Measurements from ENCODE around the gene BCL2L11.

The BCL2L11 gene

DNA sequence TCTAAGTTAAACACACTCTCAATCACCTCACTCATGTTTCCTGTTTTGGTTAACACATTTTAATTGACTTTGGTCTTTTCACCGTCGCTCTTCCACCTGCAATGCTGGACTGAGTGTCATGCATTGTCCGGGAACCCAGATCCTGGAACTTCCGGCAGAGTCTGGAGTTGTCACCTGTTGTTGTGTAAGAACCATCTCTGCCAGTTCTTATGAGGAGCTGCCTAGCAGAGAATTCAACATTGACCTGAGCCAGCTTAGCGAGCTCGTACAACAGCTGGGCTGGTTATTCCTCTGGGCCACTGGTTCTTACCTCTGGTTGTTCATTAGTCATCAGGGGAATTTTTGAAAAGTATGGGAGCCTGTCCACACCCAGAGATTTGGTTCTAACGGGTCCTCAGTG, 75.7 kb downstream of the BCL2L11 start:
- H3K9me3 Mint-ChIP-seq, result no peaks in the 10 kb centered on the region
- peaks cover 17% of the 10 kb centered on the region for H3K4me1 Mint-ChIP-seq (ENCODE audit: low read depth)
- H3K27ac Mint-ChIP-seq, result no peak overlapping the region
- H3K4me3 Mint-ChIP-seq, result no peak overlapping the region
- H3K27me3 Mint-ChIP-seq, result peaks cover 10% of the 10 kb centered on the region
- H3K36me3 Mint-ChIP-seq (ENCODE audit: low read depth), result no peaks in the 10 kb centered on the region

DNA sequence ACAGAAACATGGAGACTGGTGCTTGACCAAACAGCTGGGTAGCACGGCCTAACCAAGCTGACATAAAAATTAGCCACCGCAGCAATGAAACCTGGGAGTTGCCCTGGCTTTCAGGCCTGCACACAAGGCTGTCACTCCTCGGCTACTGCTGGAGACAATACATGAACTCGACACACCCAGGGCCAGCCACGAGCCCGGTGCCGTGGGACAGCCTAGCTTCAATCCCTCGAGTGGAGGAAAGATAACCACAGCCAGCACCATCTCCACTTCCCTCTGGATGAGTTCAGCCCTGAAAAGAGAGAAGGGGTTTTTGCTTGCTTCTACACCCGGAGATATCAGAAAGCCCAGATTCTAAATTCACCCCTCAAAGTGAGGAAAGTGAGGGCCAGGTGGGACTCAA, 78.0 kb downstream of the BCL2L11 start:
- H3K36me3 Mint-ChIP-seq (ENCODE audit: low read depth), result no peaks in the 10 kb centered on the region
- peaks cover 17% of the 10 kb centered on the region for H3K4me1 Mint-ChIP-seq (ENCODE audit: low read depth)
- H3K27me3 Mint-ChIP-seq, result peaks cover 10% of the 10 kb centered on the region
- H3K9me3 Mint-ChIP-seq, result no peaks in the 10 kb centered on the region
- H3K4me3 Mint-ChIP-seq, result no peak overlapping the region
- no peak overlapping the region for H3K27ac Mint-ChIP-seq

DNA sequence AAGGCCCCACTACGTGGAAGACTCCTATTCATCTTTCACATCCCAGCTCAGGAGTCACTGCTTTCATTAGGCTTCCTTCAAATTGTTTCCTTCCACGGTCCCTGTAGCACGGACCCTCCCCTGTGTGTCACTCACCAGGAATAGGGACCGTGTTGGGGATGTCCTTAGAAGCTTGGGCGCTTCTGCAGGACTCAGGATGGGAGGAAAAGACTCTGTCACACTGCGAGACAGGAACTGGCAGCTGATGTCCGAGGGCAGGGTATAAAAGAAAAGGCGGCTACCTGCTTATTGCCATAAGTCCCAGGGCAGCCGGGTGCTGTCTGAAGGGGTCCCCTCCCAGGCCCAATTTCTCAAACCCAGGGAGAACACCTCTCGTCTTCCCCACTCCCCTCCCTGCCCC, 79.1 kb downstream of the BCL2L11 start:
- no peaks in the 10 kb centered on the region for H3K9me3 Mint-ChIP-seq

DNA sequence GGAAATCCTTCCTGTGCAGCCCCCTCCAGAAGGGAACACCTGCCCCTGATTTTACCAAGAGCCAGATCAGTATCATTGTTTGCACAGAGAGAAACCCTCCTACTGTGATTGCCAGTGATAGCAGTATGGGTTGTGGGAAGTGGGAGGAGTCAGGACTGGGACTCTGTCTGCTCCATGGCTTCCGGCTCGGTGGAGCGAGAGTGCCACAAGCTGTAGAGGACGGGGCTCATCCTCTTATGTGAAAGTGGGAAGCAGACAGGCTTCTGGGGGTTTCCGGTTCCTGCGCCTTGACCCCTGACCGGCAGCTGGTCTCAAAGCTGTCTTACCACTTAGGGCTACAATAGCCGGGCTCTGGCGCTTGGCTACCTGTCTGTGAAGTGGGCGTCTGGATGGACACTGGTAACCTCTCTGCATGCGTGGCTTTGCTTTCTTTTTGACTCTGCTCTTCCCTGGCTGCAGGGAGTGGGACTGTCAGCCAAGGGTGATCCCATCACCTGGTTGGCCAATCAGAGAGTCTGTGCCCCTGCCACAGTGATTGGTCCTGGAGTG, 79.7 kb downstream of the BCL2L11 start:
- H3K27ac Mint-ChIP-seq, result no peak overlapping the region
- H3K9me3 Mint-ChIP-seq, result no peaks in the 10 kb centered on the region
- H3K36me3 Mint-ChIP-seq (ENCODE audit: low read depth), result no peaks in the 10 kb centered on the region
- H3K4me3 Mint-ChIP-seq, result no peak overlapping the region
- H3K4me1 Mint-ChIP-seq (ENCODE audit: low read depth), result peaks cover 17% of the 10 kb centered on the region
- H3K27me3 Mint-ChIP-seq, result peaks cover 15% of the 10 kb centered on the region

More for the DNA sequence above, 79.1 kb downstream of the BCL2L11 start:
- Mint-ChIP-seq H3K4me1 (ENCODE audit: low read depth) (peaks cover 17% of the 10 kb centered on the region), H3K27me3 (peaks cover 12% of the 10 kb centered on the region), H3K27ac (no peak overlapping the region), H3K4me3 (no peak overlapping the region), H3K36me3 (ENCODE audit: low read depth) (no peaks in the 10 kb centered on the region)

DNA sequence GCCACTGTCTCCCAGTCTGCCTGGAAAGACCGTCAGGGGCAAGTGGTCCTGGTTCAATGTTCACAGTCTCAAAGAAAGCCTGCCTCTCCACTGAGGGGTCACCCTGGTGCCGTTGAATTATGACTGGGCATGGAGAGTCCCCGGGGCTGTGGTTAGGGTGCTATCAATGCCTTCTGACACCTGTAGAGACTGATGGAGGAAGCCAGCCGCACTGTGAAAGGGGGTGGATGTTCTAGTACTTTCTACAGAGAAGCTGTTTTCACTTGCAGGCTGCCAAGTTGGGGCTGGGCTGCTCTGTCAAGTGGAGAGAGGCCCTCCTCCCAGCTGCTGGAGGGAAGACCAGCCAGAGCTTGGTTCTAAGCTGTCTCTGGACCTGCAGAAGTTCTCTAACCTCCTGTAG, 80.5 kb downstream of the BCL2L11 start:
- Mint-ChIP-seq H3K4me3 (no peak overlapping the region), H3K27me3 (peaks cover 10% of the 10 kb centered on the region), H3K36me3 (ENCODE audit: low read depth) (no peaks in the 10 kb centered on the region), H3K9me3 (no peaks in the 10 kb centered on the region), H3K4me1 (ENCODE audit: low read depth) (peaks cover 9% of the 10 kb centered on the region), H3K27ac (no peak overlapping the region)

DNA sequence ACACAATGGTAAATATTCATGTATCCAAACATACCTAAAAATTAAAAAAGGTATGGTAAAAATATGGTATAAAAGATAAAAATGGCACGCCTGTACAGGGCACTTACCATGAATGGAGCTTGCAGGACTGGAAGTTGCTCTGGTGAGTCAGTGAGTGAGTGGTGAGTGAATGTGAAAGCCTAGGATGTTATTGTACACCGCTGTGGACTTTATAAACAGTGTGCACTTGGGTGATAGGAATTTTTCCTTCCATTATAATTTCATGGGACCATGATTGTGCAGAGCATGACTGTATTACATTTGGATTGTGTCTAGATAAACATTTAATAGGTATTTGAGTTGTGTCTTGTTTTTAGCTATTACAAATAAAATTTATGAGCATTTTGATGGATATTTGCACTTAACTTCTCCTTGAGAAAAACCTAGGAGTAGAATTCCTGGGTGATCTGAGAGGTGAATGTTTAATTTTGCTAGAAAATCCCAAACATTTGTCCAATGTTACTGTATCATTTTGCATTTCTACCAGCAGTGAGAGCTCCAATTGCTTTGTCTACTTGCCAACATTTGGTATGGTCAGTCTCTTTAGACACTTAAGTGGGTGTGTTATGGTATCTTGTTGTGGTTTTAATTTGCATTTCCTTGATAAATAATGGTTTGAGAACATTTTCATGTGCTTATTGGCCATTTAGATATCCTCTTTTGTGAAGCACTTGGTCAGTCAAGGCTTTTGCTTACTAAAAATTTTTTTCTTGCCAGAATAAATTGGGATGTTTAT, 81.7 kb downstream of the BCL2L11 start:
- no peaks in the 10 kb centered on the region for H3K9me3 Mint-ChIP-seq
- H3K27me3 Mint-ChIP-seq, result peaks cover 16% of the 10 kb centered on the region
- no peaks in the 10 kb centered on the region for H3K36me3 Mint-ChIP-seq (ENCODE audit: low read depth)
- no peak overlapping the region for H3K27ac Mint-ChIP-seq
- peaks cover 6% of the 10 kb centered on the region for H3K4me1 Mint-ChIP-seq (ENCODE audit: low read depth)
- H3K4me3 Mint-ChIP-seq, result no peak overlapping the region

DNA sequence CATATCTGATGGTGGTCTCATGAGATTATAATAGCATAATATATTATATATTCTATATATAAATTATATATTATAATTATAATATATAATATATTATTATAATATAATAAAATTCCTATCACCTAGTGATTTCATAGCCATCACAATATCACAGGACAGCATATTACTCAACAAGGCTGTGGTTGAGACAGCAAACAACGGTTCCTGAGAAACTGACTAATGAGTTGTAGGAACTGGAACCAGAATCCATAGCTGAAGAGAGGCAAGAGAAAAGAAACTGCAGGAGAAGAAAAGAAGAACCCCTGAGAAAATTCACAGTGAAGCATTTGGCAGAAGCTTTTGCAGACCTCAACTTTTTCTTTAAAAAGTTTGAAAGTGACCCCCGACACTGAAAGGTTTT, 84.0 kb downstream of the BCL2L11 start:
- Mint-ChIP-seq H3K36me3 (ENCODE audit: low read depth) (no peaks in the 10 kb centered on the region), H3K4me3 (no peak overlapping the region), H3K4me1 (ENCODE audit: low read depth) (peaks cover 21% of the 10 kb centered on the region), H3K27ac (no peak overlapping the region), H3K9me3 (no peaks in the 10 kb centered on the region), H3K27me3 (peaks cover 21% of the 10 kb centered on the region)

DNA sequence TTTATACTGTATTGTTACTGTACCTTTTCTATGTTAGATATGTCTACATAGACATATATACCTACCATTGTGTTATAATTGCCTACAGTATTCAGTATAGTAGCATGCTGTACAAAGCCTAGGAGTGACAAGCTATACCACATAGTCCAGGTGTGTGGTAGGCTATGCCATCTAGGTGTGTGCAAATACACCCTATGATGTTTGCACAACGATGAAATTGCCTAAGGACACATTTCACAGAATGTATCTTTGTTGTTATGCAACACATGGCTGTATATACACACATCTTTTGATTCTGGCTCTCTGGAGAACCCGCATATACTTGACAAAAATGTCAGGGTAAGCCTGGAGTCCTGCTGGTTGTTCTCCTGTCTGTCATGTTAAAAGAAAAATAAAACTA, 85.1 kb downstream of the BCL2L11 start:
- no peak overlapping the region for H3K27ac Mint-ChIP-seq
- no peaks in the 10 kb centered on the region for H3K36me3 Mint-ChIP-seq (ENCODE audit: low read depth)
- H3K27me3 Mint-ChIP-seq, result peaks cover 22% of the 10 kb centered on the region
- H3K9me3 Mint-ChIP-seq, result no peaks in the 10 kb centered on the region
- H3K4me3 Mint-ChIP-seq, result no peak overlapping the region
- H3K4me1 Mint-ChIP-seq (ENCODE audit: low read depth), result peaks cover 18% of the 10 kb centered on the region

DNA sequence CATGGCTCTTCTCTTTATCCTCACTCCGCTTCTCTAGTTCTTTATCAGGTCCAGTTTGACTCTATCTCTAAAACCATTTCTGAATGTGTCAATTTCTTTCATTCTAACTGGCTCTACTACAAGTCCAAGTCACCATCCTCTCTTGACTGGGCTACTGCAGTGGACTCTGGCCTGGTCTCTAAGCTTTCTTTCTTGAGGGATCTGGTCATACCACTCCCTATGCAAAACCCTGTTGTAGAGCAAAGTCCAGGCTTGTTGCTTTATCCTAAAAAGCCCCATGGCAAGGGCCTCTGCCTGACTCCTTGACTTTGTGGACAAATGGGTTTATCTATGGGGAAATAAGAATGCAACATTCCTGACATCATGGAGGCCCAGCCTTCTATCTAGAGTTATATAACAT, 87.1 kb downstream of the BCL2L11 start:
- Mint-ChIP-seq H3K27me3 (peaks cover 27% of the 10 kb centered on the region), H3K4me3 (no peak overlapping the region), H3K9me3 (peaks cover 6% of the 10 kb centered on the region), H3K27ac (no peak overlapping the region), H3K4me1 (ENCODE audit: low read depth) (peaks cover 15% of the 10 kb centered on the region), H3K36me3 (ENCODE audit: low read depth) (no peaks in the 10 kb centered on the region)

DNA sequence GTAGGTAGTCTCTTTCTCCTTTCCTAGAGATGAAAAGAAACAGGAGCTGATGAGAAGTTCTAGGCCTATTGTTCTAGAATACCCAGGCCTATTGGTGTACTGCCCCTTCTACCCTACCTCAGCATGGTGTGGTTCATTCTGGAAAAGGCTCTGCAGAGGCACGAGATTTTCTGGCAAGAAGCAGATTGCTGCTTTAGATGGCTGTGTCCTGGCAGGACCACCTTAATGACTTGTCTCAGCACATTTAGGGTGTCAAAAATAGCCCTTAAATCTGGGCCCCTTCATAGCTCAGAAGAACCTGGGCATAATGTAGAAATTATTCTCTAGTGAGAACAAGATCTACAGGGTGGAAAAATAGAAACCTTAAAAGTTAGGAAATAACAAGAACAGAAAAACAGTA, 87.9 kb downstream of the BCL2L11 start:
- H3K27me3 Mint-ChIP-seq, result peaks cover 31% of the 10 kb centered on the region
- no peak overlapping the region for H3K27ac Mint-ChIP-seq
- no peak overlapping the region for H3K4me3 Mint-ChIP-seq
- H3K36me3 Mint-ChIP-seq (ENCODE audit: low read depth), result peaks cover 3% of the 10 kb centered on the region
- peaks cover 15% of the 10 kb centered on the region for H3K4me1 Mint-ChIP-seq (ENCODE audit: low read depth)
- peaks cover 14% of the 10 kb centered on the region for H3K9me3 Mint-ChIP-seq

DNA sequence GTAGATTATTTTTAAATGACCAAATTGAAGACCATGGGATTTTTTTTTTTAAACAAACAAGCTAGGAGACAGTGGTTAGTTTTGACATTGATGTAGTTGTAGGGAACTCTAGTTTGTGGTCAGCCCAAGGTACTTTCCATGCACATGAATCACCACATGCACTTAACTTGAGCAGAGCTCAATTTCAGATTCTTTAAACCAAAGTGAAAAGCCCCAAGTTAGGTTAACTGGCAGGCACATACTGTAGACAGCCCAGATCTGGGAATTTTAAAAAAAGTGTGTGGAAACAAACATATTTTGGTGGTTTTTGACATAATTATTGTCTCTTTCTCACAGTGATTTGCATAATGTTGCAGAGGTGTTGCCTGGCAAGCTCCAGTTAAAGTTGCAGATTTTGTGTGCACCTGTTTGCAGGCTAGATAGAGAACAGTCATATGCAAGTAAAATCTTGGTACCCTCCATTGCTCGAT, 88.4 kb downstream of the BCL2L11 start:
- Mint-ChIP-seq H3K36me3 (ENCODE audit: low read depth) (peaks cover 8% of the 10 kb centered on the region), H3K4me3 (no peak overlapping the region), H3K27me3 (peaks cover 31% of the 10 kb centered on the region), H3K4me1 (ENCODE audit: low read depth) (peaks cover 15% of the 10 kb centered on the region), H3K9me3 (peaks cover 19% of the 10 kb centered on the region), H3K27ac (no peak overlapping the region)

DNA sequence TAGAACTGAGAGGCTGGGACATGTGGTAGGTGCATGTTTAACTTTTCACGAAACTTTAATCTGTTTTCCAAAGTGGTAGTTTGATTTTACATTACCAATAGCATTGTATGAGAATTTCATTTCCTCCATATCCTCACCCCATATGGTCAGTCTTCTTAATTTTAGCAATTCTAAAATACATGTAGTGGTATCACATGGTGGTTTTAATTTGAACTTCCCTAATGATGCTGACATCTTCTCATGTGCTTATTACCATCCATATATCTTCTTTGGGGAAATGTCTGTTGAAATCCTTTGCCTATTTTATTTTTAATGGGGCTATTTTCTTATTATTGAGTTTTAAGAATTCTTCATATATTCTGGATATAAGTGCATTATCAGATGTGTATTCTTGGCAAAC, 89.3 kb downstream of the BCL2L11 start:
- H3K27me3 Mint-ChIP-seq, result peaks cover 27% of the 10 kb centered on the region
- H3K27ac Mint-ChIP-seq, result no peak overlapping the region
- peaks cover 27% of the 10 kb centered on the region for H3K9me3 Mint-ChIP-seq
- peaks cover 17% of the 10 kb centered on the region for H3K36me3 Mint-ChIP-seq (ENCODE audit: low read depth)
- H3K4me3 Mint-ChIP-seq, result no peak overlapping the region
- peaks cover 15% of the 10 kb centered on the region for H3K4me1 Mint-ChIP-seq (ENCODE audit: low read depth)

DNA sequence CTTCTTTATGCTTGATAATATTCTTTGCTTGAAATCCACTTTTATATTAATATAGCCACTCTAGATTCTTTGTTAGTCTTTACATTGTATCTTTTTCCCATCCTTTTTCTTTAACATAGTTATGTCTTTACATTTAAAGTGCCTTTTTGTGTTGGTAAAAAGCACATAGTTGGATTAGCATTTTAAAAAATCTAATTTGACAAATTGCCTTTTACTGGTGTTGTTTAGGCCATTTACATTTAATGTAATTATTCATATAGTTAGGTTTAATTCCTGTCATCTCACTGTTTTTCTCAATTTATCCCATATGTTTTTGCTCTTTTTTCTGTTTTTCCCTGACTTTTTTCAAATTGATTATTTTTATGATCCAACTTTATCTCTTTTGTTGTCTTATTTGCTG, 93.2 kb downstream of the BCL2L11 start:
- Mint-ChIP-seq H3K9me3 (peaks cover 28% of the 10 kb centered on the region), H3K27me3 (peaks cover 19% of the 10 kb centered on the region), H3K4me1 (ENCODE audit: low read depth) (peaks cover 7% of the 10 kb centered on the region), H3K36me3 (ENCODE audit: low read depth) (peaks cover 19% of the 10 kb centered on the region), H3K27ac (no peak overlapping the region), H3K4me3 (no peak overlapping the region)

DNA sequence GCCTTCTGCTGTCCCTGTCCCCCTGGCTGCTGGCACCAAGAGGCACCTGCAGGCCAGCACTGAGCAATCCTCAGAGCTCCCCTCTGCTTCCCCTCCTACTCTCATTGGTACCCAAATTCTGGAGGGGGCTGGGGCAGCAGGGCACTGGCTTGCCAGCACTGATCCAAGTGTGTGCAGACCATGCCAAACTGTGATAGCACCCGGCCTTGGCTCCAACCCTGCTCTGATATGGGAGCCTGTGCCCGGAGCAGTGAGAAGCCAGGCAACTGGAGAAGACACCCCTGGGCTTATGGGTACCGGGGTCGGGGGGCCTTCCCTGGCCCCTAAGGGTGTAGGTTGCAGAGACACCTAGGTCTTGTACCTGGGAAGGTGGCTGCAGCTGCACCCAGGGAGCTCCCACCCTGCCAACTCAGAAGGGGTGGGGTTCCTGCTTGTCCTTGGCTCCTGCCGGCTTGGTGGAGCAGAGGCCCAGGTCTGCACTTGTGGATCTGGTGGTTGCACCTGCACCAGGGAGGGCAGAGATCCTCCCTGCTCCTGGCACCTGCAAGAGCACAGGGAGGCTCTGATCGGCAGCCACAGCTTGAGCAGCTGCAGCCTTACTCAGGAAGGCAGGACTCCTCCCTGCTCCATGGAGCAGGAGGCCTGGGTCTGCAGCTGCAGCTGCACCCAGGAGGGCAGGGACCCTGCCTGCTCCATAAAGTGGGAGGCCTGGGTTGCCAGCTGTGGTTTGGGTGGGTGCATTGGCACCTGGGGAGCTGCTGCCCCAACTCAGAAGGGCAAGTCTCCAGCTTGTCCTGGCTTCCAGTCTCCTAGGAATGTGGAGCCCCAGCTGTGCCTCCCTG, 96.3 kb downstream of the BCL2L11 start:
- Mint-ChIP-seq H3K4me1 (ENCODE audit: low read depth) (peaks cover 6% of the 10 kb centered on the region), H3K36me3 (ENCODE audit: low read depth) (peaks cover 19% of the 10 kb centered on the region), H3K27me3 (peaks cover 21% of the 10 kb centered on the region), H3K9me3 (peaks cover 23% of the 10 kb centered on the region), H3K27ac (no peak overlapping the region), H3K4me3 (no peak overlapping the region)
